Stimulated activated naive CD4-positive, alpha-beta T cell treated with Interleukin-2 at 50 U/mL for 16 hours (primary cell): ENCODE results near the gene SS18L1.
"Not testable (repeated sequence)": the region's sequence is repeated elsewhere in the genome, so short reads cannot be mapped to it uniquely, and the experiment has no call there.

Source experiments
- DNase-seq: peaks from one replicate; lab custom pipeline; 2025; lab: John Stamatoyannopoulos, UW

SS18L1 gene

DNA sequence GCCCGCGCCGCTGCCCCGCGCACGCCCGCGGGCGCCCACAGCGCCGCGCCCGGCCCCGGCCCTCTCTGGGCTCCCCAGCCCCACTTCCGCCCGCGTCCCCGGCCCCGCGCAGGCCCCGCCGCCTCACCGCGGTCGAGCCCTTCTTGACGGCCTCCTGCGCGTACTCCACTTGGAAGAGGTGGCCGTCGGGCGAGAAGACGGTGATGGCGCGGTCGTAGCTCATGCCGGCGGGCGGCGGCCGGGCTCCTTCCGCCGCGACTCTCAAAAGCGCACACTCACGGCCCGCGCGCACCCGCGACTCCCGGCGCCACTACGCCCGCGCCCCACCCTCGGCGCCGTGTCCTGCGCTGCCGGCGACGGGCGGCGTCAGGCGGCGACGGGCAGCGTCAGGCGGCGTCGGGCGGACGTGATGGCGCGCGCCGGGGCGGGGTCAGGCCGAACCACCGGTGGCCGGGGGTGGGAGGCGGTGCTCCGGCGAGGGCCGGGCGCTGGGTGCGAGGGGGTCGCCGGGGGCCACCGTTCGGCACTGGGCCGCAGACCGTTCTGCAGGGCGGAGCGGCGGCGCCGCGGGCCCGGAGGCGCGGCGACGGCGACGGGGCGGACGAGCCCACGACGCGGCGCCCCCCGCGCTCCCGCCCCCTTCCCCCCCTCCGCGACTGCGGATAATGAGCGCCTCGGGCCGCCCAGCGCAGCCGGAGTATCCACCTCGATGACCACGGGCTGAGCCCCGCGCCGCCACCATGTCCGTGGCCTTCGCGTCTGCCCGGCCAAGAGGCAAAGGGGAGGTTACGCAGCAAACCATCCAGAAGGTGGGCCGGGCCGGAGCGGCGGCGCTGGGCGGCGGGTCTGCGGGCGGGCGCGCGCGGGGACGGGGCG, at the start of gene SS18L1, which contains the start of gene PSMA7:
TSS of gene SS18L1 (plus strand) at position 689 of the 876 bp plus-strand sequence. CDS start at position 741, 52 bp downstream.
TSS of gene PSMA7 (minus strand) at position 314 of the 876 bp plus-strand sequence. CDS start at position 223, 91 bp downstream.
- DNase-seq, result peak; percentile 83

DNA sequence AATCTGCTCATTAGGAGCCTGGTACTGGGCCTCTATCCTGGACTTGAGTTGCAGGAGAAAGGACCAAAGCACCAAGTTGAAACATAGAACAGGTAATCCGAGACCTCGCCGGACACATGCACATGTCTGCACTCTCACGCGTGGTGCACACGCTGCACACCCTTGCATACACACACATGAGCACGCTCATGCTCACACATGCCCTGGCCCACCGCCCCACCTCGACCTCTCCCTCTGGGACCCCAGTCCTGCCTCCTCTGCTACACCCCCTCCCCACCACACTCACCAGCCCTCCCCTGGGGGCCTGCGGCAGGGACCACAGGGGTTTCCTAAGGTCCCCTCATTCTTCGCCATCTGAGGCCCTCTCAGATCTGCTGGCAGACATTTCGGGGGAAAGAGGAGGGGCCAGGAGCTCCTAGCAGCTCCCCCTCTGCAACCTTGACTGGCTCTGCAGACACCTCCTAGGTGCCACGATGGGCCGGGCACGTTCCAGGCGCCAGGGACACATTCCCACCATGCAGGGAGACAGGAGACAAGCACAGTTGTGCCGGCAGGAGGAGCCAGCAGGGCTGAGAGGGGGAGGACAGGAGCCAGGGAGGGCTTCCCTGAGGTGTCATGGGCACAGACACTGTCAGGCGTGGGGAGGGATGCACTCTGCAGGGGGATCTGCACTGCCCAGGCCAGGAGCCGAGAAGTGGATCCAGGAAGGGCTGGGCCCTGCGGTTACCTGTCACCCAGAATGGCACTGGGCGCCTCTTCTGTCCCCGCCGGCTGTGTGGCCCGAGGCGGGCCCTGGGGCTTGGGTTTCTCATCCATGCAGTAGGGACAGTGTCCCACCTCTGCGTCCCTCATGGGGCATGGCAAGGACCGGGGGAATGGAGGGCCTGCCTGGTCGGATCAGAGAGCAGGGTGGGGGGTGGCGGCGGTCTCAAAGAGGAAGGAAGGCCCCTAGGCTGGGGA, 46.9 kb upstream of the SS18L1 start:
- DNase-seq, result no peak

DNA sequence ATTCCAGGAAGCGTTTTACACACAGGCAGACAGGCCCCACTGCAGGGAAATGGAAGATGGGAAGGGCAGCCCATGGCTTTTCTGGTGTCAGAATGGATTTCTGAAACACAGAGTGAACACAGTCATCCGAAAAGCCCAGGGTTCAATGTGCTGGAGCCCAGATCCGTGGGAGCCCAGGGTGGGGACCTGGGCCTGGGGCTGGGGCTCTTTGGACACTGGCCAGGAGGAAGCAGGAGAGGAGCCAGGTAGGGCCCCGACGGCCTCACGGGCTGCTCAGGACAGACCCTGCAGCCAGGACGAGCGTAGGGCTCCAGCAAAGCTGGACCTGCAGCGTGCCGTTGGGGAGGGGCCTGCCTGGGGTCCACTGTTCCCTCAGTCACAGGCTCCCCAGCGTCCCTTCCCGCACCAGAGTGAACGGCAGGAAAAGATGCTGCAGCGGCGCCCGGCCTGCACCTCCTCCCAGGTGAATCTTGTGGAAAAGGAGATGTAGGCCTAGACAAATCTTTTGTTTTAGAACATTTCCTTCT, 45.6 kb upstream of the SS18L1 start:
- DNase-seq, result no peak

DNA sequence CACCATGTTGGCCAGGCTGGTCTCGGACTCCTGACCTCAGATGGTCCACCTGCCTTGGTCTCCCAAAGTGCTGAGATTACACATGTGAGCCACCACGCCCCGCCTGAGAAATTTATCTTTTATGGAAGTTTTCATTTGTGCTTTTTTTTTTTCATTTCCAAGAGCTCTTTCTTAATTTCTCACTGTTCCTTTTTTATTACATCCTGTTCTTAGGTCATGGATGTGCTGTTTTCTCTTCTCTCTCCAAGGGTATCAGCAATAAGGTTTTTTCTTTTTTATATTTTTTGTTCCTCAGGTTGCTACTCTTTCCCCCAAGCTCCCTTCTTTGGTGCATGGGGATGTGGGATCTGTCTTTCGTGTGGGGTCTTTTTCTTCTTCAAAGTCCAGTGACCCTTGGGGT, 42.5 kb upstream of the SS18L1 start:
- DNase-seq, result no peak

- DNase-seq, result no peak
Observed at GRCh38 chr20:62103508-62104233, 39.9 kb upstream of the SS18L1 start.

DNA sequence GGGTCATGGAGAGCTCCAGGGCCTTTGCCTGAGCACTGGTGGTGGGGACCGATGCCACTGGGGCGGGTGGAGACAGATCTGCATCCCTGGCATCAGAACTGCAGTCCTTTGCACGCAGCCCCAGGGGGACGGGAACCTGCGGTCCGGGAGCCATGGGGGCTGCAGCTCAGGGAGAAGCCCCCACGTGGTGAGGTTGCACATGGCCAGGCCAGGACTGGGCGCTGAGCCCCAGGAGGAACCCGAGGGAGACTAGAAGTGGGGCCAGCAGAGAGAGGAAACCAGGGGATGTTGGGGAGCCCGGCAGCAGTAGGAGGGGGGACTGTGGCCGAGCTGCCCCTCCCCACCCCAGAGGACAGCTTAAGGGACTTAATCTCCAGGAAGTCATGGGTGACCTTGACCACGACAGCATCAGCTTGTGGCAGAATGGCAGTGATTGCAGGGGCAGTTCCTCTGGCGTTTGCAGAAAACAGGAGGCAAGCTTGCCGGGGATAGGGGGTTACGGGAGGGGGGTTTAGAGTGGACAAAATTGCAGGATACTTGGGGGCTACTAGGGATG, 39.3 kb upstream of the SS18L1 start:
- no peak for DNase-seq

DNA sequence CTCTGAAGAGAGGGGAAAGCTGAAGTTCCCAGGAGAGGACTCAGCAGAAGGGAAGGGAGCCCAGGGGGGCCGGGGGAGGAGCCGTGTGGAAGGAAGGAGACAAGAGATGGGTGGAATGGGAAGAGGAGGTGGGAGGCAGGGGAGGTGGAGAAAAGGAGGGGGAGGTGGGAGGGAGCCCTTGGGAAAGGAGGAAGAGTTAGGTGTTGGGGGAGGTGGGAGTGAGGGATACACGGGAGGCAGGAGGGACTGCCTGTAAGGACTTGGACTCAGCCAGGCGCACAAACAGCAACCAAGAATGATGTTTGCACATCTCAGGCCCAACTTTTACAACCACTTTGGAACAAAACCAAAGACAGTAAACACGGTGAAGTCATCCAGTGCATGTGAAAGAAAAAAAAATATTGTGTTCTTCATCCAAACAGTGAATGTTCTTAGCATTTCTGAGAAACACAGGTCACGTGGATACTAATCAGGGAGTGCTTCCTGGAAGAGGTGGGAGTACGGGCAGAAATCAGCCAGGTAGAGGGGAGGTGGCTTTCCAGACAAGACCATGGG, 38.7 kb upstream of the SS18L1 start:
- no peak for DNase-seq

DNA sequence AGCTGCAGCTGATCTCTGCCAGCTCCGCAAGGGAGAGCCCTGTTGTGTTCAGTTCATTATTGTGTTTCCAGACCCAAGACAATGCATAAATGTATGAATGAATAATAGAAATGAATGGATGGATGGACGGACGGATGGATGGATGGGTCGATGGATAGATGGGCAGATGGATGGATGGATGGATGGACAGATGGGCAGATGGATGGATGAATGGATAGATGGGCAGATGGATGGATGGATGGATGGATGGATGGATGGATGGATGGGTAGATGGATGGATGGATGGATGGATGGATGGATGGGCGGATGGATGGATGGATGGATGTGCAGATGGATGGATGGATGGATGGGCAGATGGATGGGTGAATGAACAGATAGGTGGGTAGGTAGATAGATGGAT, 38.0 kb upstream of the SS18L1 start:
- no peak for DNase-seq

DNA sequence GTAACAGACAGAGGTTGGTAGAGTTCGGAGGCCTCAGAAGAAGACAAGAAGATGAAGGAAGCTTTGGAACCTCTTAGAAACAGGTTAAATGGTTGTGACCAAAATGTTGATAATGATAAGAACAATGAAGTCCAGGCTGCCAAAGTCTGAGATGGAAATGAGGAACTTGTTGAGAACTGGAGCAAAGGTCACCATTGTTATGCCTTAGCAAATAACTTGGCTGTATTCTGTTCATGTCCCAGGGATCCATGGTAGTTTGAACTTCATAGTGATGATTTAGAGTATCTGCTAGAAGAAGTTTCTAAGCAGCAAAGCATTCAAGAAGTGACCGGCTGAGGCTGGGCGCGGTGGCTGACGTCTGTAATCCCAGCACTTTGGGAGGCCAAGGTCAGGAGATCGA, 32.4 kb upstream of the SS18L1 start:
- no peak for DNase-seq

GRCh38 chr20:62112368-62112767, 31.2 kb upstream of the SS18L1 start:
- no peak for DNase-seq

DNA sequence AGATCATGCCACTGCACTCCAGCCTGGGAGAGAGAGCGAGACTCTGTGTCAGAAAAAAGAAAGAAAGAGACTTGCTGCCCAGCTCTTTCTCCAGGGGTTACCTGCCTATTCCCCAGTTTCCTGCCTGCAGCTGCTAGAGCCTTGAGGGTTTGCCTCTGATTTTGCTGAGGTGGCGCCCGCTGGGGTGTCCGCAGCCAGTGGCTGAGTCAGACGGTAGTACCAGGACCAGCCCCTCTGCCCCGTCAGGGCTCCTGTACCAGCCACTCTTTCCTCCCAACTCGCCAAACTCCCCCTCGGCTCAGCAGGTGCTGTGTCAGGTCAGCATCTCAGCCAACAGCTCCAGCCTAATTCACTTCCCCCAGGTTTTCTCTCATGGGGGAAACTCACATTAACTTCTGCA, 28.7 kb upstream of the SS18L1 start:
- no peak for DNase-seq

GRCh38 chr20:62115800-62116407, 27.7 kb upstream of the SS18L1 start:
- not testable (repeated sequence) for DNase-seq

DNA sequence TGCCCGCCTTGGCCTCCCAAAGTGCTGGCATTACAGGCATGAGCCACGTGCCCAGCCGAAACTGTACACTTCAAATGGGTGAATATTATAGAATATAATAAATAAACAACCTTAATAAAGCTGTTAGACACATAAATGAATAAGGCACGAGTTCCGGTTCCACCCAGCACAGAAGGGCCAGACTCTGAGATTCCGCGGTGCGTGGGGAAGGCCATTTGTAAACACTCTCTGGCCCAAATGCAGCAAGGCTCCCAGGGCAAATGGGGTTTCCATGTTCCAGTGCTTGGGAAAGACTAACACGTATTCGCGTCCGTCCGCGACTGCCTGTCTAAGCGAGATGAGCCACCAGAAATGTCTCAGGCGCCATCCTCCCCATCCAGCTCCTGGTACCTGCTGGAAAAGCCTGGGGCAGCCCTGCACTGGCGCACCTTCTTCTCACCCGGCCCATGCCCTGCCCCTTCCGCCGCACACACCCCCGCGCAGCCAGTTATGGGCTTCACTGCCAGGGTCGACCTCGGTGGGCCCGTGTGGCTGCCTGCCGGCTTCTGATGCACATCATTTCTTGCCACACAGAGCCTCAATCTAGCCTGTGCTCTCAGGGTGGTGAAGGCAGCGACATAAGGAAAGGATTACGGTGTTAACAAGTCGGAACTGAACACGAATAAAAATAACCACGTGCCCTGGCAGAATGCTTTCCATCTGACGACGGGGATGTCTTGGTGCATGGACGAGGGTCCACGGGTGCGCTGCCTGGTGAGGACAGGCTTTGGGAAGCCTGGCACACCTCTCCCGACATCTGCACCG, 26.8 kb upstream of the SS18L1 start:
- DNase-seq, result no peak

DNA sequence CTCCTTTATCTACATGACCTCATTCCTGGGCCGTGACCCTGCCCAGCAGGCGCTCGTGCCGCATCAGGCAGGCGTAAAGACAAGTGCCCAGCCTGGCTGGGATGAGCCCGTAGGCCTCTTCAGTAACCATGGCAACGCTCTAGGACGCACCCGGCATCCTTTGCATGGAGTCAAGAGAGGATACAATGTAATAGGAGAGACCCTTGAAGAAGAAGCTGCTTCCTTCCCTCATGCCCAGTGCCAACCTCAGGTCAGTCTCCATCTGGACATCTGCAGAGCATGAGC, 26.3 kb upstream of the SS18L1 start:
- DNase-seq, result no peak

DNA sequence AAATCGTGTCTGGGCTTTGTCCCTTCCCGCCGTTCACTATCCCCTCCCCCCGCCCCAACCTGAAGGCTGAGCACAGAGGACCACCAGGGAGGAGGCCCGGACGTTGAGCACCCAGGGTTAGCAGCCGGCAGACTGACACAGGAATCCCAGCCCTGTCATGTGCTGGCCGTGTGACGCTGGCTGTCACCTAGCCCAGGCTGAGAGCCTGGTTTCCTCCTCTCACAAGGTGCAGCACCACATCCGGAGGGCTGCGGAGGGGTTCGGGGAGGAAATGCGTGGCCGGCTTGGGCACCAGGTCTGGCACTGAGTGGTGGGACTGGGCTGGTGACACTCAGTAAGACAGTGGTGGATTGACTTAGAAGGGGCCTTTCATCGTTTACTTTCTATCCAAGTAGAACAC, 25.9 kb upstream of the SS18L1 start:
- peak; percentile 51 for DNase-seq

DNA sequence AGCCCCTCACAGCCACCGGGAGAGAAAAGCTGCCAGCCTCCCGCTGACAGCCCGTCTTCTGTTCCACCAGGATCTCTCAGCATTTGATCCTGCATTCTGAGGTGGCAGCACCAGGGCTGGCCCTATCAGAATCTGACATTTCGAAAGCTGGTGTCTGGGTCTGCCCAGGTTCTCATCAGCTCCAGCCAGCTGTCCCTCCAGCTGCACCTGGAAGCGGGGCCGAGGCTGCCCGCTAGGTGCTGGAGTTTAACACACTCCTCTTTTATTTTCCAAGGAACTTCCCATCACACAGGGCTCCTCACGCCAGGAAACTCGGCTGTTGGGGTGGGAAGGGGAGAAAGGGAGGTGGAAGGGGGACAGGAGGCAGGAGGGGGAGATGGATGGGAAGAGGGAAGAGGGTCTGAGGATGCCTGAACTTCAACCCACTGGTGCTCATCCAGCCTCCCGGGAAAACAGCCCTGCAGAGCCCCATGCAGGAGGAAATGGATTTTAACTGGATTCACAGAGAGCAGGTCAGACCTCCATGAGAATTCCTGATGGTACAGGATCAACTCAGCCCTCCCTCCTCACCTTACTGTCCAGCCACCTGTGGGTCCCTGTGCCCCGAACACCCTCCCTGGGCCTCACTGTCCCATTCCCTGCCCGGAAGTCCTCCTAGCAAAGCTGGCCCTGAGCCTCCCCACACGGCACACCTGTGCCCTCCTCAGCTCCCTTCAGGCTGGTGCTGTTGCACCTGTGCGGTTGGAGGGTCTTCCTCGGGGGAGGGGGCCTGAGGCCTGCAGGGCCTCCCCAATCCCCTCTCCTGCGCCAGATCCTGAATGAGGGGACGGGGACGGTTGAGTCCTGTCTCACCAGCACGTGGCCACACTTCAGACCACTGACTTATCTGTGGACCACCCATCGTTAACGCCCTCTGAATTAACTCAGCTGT, 25.2 kb upstream of the SS18L1 start:
- no peak for DNase-seq

- DNase-seq, result no peak
Observed at GRCh38 chr20:62119115-62119514, 24.5 kb upstream of the SS18L1 start.

DNA sequence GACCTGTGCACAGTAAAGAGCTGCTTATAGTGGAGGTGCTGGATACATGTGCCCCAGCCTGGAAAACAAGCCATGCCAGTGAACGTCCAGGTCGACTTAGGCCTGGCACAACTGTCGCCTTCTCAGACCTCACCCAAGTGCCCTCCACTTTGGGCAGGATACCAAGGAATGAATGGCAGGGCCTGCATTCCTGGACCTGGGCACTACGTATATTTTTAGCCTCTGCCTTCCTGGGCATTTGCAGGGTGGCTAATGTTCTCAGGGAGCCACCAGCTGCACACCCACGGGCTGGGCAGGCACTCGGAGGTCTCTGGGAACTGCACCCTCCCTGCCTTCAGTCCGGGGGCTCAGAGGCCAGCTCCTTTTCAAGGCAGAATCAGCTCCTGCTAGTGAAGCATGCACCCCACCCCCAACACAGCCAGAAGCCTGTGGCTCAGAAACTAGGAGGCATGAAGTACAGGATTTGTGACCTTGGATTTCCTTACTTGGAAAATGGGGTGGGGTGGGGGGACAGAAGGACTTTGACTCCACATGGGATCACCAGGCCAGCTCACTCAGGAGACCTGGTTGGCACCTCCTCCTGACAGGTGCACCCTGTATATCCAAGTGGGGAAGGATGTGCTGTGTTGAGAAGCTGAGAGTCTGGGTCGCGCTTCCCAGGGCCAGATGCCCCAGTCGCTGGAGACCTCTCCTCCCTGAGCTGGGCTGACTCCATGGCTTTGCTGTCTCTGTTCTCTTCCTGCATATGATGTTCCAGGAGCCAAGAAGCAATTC, 23.8 kb upstream of the SS18L1 start:
- no peak for DNase-seq
